Stimulated activated CD4-positive, alpha-beta T cell treated with anti-CD3 and anti-CD28 coated beads, Interleukin-1b, Interleukin-23, amount 100 ng/mL, for 1 hour (primary cell): Measurements from ENCODE around the gene AKR7A2.

Experiments
- DNase-seq, 2 donors: peaks; one replicate each; pipeline ENCODE4 v3.0.0-alpha.2; 2020; ENCODE audit warnings: low read depth in 2 of 2

Gene AKR7A2

GRCh38 chr1:19311931-19312781, at the start of gene AKR7A2, which contains the start of gene SLC66A1:
AKR7A2 (minus strand) TSS chr1:19312144; CDS start chr1:19312124, 20 bp downstream.
SLC66A1 (plus strand) TSS chr1:19312326; CDS start chr1:19317678, 5,352 bp downstream.
- DNase-seq, result peak; percentile 83 to 84

GRCh38 chr1:19360843-19361610, 49.1 kb upstream of the AKR7A2 start:
- no peak for DNase-seq

GRCh38 chr1:19360432-19360831, 48.5 kb upstream of the AKR7A2 start:
- no peak for DNase-seq

GRCh38 chr1:19360016-19360415, 48.1 kb upstream of the AKR7A2 start:
- DNase-seq, result no peak

- DNase-seq, result no peak
Observed at GRCh38 chr1:19359357-19359756, 47.4 kb upstream of the AKR7A2 start.

GRCh38 chr1:19358710-19359109, 46.8 kb upstream of the AKR7A2 start:
- no peak for DNase-seq

GRCh38 chr1:19357299-19357986, 45.5 kb upstream of the AKR7A2 start:
- no peak for DNase-seq

GRCh38 chr1:19356266-19356665, 44.3 kb upstream of the AKR7A2 start:
- DNase-seq, result no peak

GRCh38 chr1:19354531-19354981, 42.6 kb upstream of the AKR7A2 start:
- no peak for DNase-seq

GRCh38 chr1:19353596-19353995, 41.7 kb upstream of the AKR7A2 start:
- no peak for DNase-seq

GRCh38 chr1:19352839-19353238, 40.9 kb upstream of the AKR7A2 start:
- no peak for DNase-seq

- no peak for DNase-seq
Observed at GRCh38 chr1:19351873-19352272, 39.9 kb upstream of the AKR7A2 start.

GRCh38 chr1:19350566-19350965, 38.6 kb upstream of the AKR7A2 start:
- no peak for DNase-seq

- DNase-seq, result no peak
Observed at GRCh38 chr1:19349999-19350398, 38.1 kb upstream of the AKR7A2 start.

GRCh38 chr1:19348441-19349198, 36.7 kb upstream of the AKR7A2 start:
- DNase-seq, result no peak

- DNase-seq, result no peak
Observed at GRCh38 chr1:19347533-19348172, 35.7 kb upstream of the AKR7A2 start.

GRCh38 chr1:19346026-19346425, 34.1 kb upstream of the AKR7A2 start:
- no peak for DNase-seq

- no peak for DNase-seq
Observed at GRCh38 chr1:19345391-19345790, 33.4 kb upstream of the AKR7A2 start.

GRCh38 chr1:19344831-19345230, 32.9 kb upstream of the AKR7A2 start:
- no peak for DNase-seq

GRCh38 chr1:19344372-19344810, 32.4 kb upstream of the AKR7A2 start:
- peak in 1 of 2 donors; percentile 26 for DNase-seq
